ENCODE data around the gene LCP2. TPM values are rescaled to one million over a fixed set of nuclear protein-coding genes. Genes with fewer than 3 reads are reported as not detected.

LCP2 gene
- total RNA-seq, 1 experiment from 2014 or later, result not detected

DNA sequence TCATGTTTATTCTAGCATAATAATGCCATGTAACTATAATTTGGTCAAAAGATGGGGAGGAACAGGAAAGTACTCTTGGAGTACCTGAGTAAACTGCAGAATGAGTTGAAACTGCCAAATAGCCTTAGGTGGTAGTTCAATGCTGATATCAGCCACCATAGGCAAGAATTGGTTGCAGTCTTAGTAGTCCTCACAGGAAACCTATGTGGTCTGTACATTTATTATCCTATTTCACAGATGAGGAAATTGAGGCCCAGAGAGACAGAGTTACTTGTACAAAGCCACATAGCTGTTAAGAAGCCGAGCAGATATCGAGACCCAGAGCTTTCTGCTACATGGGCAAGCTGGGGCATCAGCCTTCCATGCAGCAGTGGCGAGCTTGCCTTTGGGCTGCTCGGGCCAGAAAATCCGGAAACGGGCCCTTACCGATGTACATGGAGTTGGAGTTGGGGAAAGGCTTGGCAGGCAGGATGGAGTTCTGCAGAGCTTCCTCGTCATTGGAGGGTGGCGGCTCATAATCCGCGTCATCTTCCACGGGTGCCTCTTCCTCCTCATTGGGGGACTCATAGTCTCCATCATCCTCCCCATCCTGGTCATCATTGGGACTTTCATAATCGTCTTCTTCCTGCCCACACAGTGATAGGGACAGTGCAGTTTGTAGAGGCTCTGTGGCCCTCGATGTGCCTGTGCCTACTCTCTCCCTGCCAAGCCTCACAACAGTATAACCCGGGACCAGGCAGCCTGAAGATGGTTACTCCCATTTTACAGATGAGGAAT is 27.1 kb downstream of the LCP2 start:
- H4K91ac ChIP-seq (ENCODE audit: insufficient read length, low read depth, low read length), result no peak overlapping the region
- DNase-seq, result no peak
- H3K79me1 ChIP-seq (ENCODE audit: insufficient read depth, low read depth, low read length, poor library complexity, severe bottlenecking), result no peaks in the 10 kb centered on the region
- H3K9ac ChIP-seq (ENCODE audit: extremely low read depth, insufficient read length, low read length), result no peak overlapping the region
- H4K8ac ChIP-seq (replicated peaks; ENCODE audit: insufficient read length, low read depth, low read length), result no peak overlapping the region
- no peak overlapping the region for H2BK120ac ChIP-seq (ENCODE audit: low read depth, low read length, poor library complexity, severe bottlenecking)
- Mint-ChIP-seq H3K27me3 (ENCODE audit: low read depth) (peaks cover 12% of the 10 kb centered on the region), H3K27ac (peak overlapping the region in 1 of 3 experiments; percentile 65; a peak in 1 of 7 replicates), H3K4me3 (no peak overlapping the region), H3K9me3 (no peaks in the 10 kb centered on the region), H3K36me3 (ENCODE audit: insufficient read depth in 1 of 3, low read depth in 3 of 3) (no peaks in the 10 kb centered on the region; a peak in 1 of 7 replicates), H3K4me1 (peaks cover 40 to 46% of the 10 kb centered on the region in 2 experiments)
- no peak overlapping the region for H3K4me2 ChIP-seq (ENCODE audit: insufficient read depth, insufficient read length, low read length)
- H3K56ac ChIP-seq (ENCODE audit: insufficient read length, low read depth, low read length), result no peak overlapping the region
- TF ChIP-seq, protein P1, sequence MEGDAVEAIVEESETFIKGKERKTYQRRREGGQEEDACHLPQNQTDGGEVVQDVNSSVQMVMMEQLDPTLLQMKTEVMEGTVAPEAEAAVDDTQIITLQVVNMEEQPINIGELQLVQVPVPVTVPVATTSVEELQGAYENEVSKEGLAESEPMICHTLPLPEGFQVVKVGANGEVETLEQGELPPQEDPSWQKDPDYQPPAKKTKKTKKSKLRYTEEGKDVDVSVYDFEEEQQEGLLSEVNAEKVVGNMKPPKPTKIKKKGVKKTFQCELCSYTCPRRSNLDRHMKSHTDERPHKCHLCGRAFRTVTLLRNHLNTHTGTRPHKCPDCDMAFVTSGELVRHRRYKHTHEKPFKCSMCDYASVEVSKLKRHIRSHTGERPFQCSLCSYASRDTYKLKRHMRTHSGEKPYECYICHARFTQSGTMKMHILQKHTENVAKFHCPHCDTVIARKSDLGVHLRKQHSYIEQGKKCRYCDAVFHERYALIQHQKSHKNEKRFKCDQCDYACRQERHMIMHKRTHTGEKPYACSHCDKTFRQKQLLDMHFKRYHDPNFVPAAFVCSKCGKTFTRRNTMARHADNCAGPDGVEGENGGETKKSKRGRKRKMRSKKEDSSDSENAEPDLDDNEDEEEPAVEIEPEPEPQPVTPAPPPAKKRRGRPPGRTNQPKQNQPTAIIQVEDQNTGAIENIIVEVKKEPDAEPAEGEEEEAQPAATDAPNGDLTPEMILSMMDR (conservative IDR thresholded peaks at IDR 0.05), result no peak
- no peak overlapping the region for H2BK5ac ChIP-seq (ENCODE audit: insufficient read length, low read length)
- H2BK12ac ChIP-seq (ENCODE audit: insufficient read length, low read depth, low read length), result no peak overlapping the region
- no peaks in the 10 kb centered on the region for H3K27me3 ChIP-seq (ENCODE audit: insufficient read depth, low read length)
- no peak overlapping the region for H3K23ac ChIP-seq (ENCODE audit: insufficient read length, low read depth, low read length)
- H3K23me2 ChIP-seq (ENCODE audit: insufficient read length, low read depth, low read length, poor library complexity, severe bottlenecking), result no peaks in the 10 kb centered on the region
- no peaks in the 10 kb centered on the region for H3K79me2 ChIP-seq (ENCODE audit: insufficient read depth, low read length)
- no peak overlapping the region for H3T11ph ChIP-seq (ENCODE audit: low read length)
- H3K18ac ChIP-seq (ENCODE audit: insufficient read length, low read depth, low read length), result no peak overlapping the region
- no peak overlapping the region for H3K27ac ChIP-seq (ENCODE audit: insufficient read length, low read depth, low read length)
- no peak overlapping the region for H2BK20ac ChIP-seq (ENCODE audit: low read depth, low read length, poor library complexity, severe bottlenecking)
- H4K5ac ChIP-seq (ENCODE audit: insufficient read length, low read depth, low read length), result no peak overlapping the region
- H3K4ac ChIP-seq (ENCODE audit: low read depth, low read length), result no peak overlapping the region
- no peak overlapping the region for H2BK15ac ChIP-seq (ENCODE audit: low read depth, low read length)
- no peak overlapping the region for H3K14ac ChIP-seq (ENCODE audit: insufficient read depth, low read length)
- no peaks in the 10 kb centered on the region for H4K20me1 ChIP-seq (ENCODE audit: control insufficient read depth, insufficient read depth, insufficient read length)
- no peak overlapping the region for H2AFZ ChIP-seq (ENCODE audit: low read length)
- no peak overlapping the region for H2AK5ac ChIP-seq (ENCODE audit: insufficient read length, low read length)
- H3K4me1 ChIP-seq (ENCODE audit: insufficient read depth, low read length), result peaks cover 8% of the 10 kb centered on the region; the same call in 1 of the 2 replicates
- no peaks in the 10 kb centered on the region for H3K9me3 ChIP-seq (ENCODE audit: control insufficient read depth, low read depth, low read length)
- no CpG with 5 or more reads among the region's 15 CpGs for WGBS (ENCODE audit: extremely low coverage, insufficient read length, low lambda C conversion rate)

All from H9 (cell line).